Right atrium auricular region (tissue), 2 donors: Measurements from ENCODE around the gene TEX51. TPM values are rescaled to one million over a fixed set of nuclear protein-coding genes. Genes with fewer than 3 reads are reported as not detected.

Experiments used
- DNase-seq: peaks from one replicate; pipeline ENCODE4 v3.0.0-alpha.2; 2019; ENCODE audit warnings: low spot score
- H3K27ac ChIP-seq, 2 donors: fragments of 200-600 bp; sonication (generic); 1 replicate in 1 of 2; 2 replicates in 1 of 2; pipeline ENCODE4 v1.5.1; 2016 to 2019
- H3K27me3 ChIP-seq, 2 donors: fragments of 200-600 bp; sonication (generic); one replicate each; pipeline versions ENCODE4 v1.5.1 to v1.6.0; 2017 to 2019
- H3K36me3 ChIP-seq: fragments of 200-600 bp; sonication (generic); one replicate; pipeline ENCODE4 v1.5.1; 2016
- H3K4me1 ChIP-seq, 2 donors: fragments of 200-600 bp; sonication (generic); one replicate each; pipeline versions ENCODE4 v1.5.1 to v1.6.0; 2017 to 2019
- H3K4me3 ChIP-seq, 2 donors: fragments of 200-600 bp; sonication (generic); 1 replicate in 1 of 2; 2 replicates in 1 of 2; pipeline ENCODE4 v1.5.1; 2017 to 2019; ENCODE audit warnings: mild to moderate bottlenecking in 1 of 2, moderate library complexity in 1 of 2
- H3K9me3 ChIP-seq, 2 donors: fragments of 200-600 bp; sonication (generic); one replicate each; pipeline ENCODE4 v1.5.1; 2019
- CTCF ChIP-seq, 2 donors: fragments of 200-600 bp; sonication (generic); IDR thresholded peaks; one replicate each; pipeline ENCODE4 v1.5.1; 2019; ENCODE audit warnings: antibody characterized with exemption in 2 of 2
- total RNA-seq, 2 donors: library from RNA; depleted of rRNA; stranded (reverse); fragments of >200 nt; gene quantifications; one replicate each; pipeline ENCODE4 v1.1.0, GENCODE V29; 2016

Gene TEX51
- total RNA-seq, 2 donors from 2014 or later: not detected

DNA sequence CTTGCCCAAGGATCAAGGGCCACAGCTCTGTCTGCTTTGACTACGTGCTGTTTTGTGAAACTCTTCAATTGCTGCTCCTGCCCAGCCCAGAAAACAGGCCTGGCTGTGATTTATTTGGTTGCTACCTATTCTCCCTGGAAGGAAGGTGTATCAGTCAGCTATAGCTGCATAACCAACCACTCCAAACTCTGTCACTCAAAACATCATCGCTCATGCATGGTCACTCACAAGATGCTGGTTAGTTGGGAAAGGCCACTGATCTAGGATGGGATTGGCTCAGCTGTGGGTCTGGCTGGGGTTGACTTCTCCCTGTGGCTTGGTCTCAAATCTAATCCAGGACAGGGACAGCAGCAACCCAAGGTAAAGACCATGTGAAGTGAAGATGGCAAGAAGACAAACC, 14.6 kb downstream of the TEX51 start:
- no peaks in the 10 kb centered on the region for H3K4me1 ChIP-seq
- TF ChIP-seq CTCF (IDR thresholded peaks at IDR 0.05): no peak
- no peaks in the 10 kb centered on the region for H3K36me3 ChIP-seq
- H3K4me3 ChIP-seq: no peak overlapping the region
- no peaks in the 10 kb centered on the region for H3K9me3 ChIP-seq
- no peaks in the 10 kb centered on the region for H3K27me3 ChIP-seq
- H3K27ac ChIP-seq: no peak overlapping the region
- DNase-seq: peak; percentile 47

DNA sequence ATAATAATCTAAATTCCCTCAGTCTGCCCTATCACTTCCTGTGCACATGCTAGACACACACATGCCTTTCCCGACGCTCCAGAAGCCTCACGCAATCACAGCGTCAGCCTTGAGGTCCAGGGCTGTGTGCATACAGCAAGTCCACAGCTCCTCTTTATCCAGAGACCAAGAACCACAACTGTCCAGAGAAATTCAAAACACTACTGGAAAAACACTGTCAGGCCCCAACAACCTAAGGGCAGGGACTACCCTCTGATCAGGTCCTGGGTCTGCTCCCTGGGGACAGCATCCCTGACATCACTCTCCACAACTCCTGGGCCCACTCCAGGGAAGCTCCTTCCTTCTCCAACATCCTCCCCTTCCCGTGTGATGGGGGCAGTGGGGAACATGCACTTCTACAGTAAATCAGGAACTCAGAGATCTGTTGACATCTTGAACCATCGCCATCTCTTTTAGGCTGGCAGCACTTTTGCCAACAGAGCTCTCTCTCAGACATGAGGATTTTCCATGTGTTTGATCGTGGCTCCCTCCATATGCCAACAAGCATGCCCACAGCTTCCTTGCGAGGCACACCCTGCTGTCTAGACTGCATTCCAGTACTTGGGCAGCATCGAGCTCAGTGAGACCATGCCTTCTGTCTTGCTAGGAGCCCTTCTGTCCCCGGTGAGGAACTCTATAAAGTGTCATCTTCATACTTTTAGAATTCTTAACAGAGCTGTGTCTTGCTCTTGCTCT, 15.4 kb downstream of the TEX51 start:
- H3K4me1 ChIP-seq: no peaks in the 10 kb centered on the region
- DNase-seq: peak; percentile 28
- H3K4me3 ChIP-seq: no peak overlapping the region
- H3K36me3 ChIP-seq: no peaks in the 10 kb centered on the region
- no peaks in the 10 kb centered on the region for H3K27me3 ChIP-seq
- no peaks in the 10 kb centered on the region for H3K9me3 ChIP-seq
- H3K27ac ChIP-seq: no peak overlapping the region
- no peak for TF ChIP-seq CTCF (IDR thresholded peaks at IDR 0.05)

DNA sequence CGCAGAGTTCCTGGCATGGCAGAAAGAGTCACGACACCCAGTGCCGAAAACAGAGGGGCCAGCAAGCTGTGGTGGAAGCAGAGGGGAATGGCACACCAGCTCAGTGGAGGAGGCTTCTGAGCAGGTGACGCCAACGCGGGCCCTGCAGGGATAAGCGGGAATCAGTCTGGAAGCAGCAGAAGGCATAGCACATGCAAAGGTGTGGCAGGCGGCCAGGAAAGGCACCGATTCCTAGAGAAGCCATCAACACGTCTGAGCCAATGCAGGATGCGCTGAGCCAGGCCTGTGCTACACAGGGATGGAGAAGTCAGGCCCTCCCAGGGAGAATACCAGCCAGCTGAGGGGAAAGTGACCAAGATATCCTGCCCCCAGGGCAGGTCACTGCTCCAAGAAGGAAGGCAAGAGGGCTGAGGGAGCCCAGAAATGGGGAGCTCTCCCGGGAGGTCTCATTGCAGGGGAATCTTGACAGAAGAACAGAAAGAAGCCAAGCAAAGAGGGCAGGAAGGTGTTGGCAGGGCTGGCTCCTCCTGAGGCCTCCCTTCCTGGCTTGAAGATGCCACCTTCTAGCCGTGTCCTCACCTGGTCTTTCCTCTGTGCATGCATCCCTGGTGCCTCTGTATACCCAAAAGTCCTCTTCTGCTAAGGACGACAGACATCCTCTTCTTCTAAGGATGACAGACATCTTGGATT, 16.3 kb downstream of the TEX51 start:
- no peak for DNase-seq
- TF ChIP-seq CTCF (IDR thresholded peaks at IDR 0.05): no peak

GRCh38 chr2:126915903-126916302, 17.2 kb downstream of the TEX51 start:
- Histone ChIP-seq H3K4me1 (no peaks in the 10 kb centered on the region), H3K27me3 (no peaks in the 10 kb centered on the region), H3K27ac (no peak overlapping the region), H3K36me3 (no peaks in the 10 kb centered on the region), H3K9me3 (no peaks in the 10 kb centered on the region), H3K4me3 (no peak overlapping the region)
- no peak for DNase-seq
- no peak for TF ChIP-seq CTCF (IDR thresholded peaks at IDR 0.05)

More for the DNA sequence above, 16.3 kb downstream of the TEX51 start:
- no peaks in the 10 kb centered on the region for H3K4me1 ChIP-seq
- H3K9me3 ChIP-seq: no peaks in the 10 kb centered on the region
- H3K36me3 ChIP-seq: no peaks in the 10 kb centered on the region
- no peak overlapping the region for H3K4me3 ChIP-seq
- H3K27me3 ChIP-seq: no peaks in the 10 kb centered on the region
- no peak overlapping the region for H3K27ac ChIP-seq

DNA sequence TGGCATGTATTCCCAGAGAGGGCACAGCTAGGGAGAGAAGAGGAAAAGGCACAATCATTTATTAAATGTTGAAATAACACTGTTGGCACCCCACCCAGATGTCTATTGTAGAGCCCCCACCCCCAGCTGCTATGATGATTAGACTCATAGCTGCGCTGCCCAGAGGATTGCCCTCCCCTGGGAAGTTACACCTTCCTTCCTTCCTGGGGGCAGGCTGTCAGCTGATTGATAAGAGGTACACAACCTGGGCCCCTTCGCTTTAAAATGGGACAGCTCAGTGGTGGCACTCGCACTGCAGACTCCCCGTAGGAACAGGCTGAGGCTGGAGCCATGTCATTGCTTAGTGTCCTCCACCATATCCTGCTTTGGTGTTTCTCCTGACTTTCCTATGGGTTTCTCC, 18.1 kb downstream of the TEX51 start:
- H3K4me1 ChIP-seq: no peaks in the 10 kb centered on the region
- DNase-seq: no peak
- no peaks in the 10 kb centered on the region for H3K9me3 ChIP-seq
- no peaks in the 10 kb centered on the region for H3K27me3 ChIP-seq
- no peaks in the 10 kb centered on the region for H3K36me3 ChIP-seq
- no peak overlapping the region for H3K4me3 ChIP-seq
- no peak overlapping the region for H3K27ac ChIP-seq
- TF ChIP-seq CTCF (IDR thresholded peaks at IDR 0.05): no peak
